Ovary (tissue), 3 donors: ENCODE measurements around the gene EPDR1.

Source experiments
- CTCF ChIP-seq, 3 donors: fragments of 450-650 bp in 2 of 3; fragments of 200-600 bp in 1 of 3; IDR thresholded peaks; one replicate each; pipeline versions ENCODE4 v1.5.1 to v1.8.0; 2016 to 2022; ENCODE audit warnings: antibody characterized with exemption in 3 of 3, mild to moderate bottlenecking in 1 of 3
- POLR2A ChIP-seq: fragments of 450-650 bp; IDR thresholded peaks from one replicate; pipeline ENCODE4 v1.6.1; 2017; ENCODE audit warnings: antibody characterized with exemption, mild to moderate bottlenecking, moderate library complexity
- donor health status: DM: no; HTN: no; CAD: no.

DNA sequence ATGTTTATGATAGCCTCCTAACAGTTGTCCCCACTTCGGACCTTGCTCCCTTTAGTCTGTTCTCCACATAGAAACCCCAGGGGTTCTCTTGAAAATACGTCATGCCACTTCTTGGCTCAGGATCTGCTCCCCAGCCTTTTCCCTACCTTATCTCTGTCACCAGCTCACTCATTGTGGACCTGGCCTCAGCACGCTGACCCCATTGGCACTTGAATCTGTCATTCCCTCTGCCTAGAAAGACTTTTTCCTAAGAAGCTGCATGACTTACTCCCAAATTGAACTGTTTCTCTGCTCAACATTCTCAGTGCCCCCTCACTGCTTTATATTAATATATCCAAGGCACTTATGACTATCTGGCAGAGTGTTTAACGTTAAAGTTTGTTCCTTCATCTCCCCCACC, 8.4 kb downstream of the EPDR1 start:
- TF ChIP-seq CTCF (IDR thresholded peaks at IDR 0.05) (no peak), POLR2A (no peak)
